Lung (tissue), 12 donors: ENCODE measurements around the gene HTT. TPM values are rescaled to one million over a fixed set of nuclear protein-coding genes. Genes with fewer than 3 reads are reported as not detected.

Source experiments
- ATAC-seq: fragments of 200-7000 bp; cut with Tn5 transposase; one replicate; pipeline ENCODE4 v1.9.1; 2020; ENCODE audit warnings: moderate number of reproducible peaks; ENCODE audit not compliant: insufficient read depth, low FRiP score
- DNase-seq, 3 donors: peaks; one replicate each; pipeline ENCODE4 v3.0.0-alpha.2; 2013 to 2017
- H3K27ac ChIP-seq, 2 donors: one replicate each; pipeline ENCODE4 v1.5.1; 2013; ENCODE audit warnings: mild to moderate bottlenecking in 2 of 2, moderate library complexity in 2 of 2, control low read depth in 1 of 2, inconsistent platforms in 1 of 2, low read depth in 1 of 2, low read length in 1 of 2
- H3K27me3 ChIP-seq, 3 donors: one replicate each; pipeline ENCODE4 v1.5.1; 2013; ENCODE audit warnings: low read length in 2 of 3; ENCODE audit not compliant: control insufficient read depth in 3 of 3, insufficient read depth in 3 of 3
- H3K36me3 ChIP-seq, 4 donors: one replicate each; pipeline ENCODE4 v1.5.1; 2013; ENCODE audit warnings: low read length in 4 of 4, mild to moderate bottlenecking in 1 of 4, moderate library complexity in 1 of 4; ENCODE audit not compliant: control insufficient read depth in 4 of 4, insufficient read depth in 4 of 4
- H3K4me1 ChIP-seq, 5 donors: one replicate each; pipeline ENCODE4 v1.5.1; 2013; ENCODE audit warnings: low read length in 5 of 5, mild to moderate bottlenecking in 2 of 5, moderate library complexity in 1 of 5; ENCODE audit not compliant: control insufficient read depth in 5 of 5, insufficient read depth in 5 of 5
- H3K4me3 ChIP-seq: one replicate; pipeline ENCODE4 v1.5.1; 2013; ENCODE audit warnings: mild to moderate bottlenecking, control low read depth, moderate library complexity
- H3K9ac ChIP-seq, 2 donors: one replicate each; pipeline ENCODE4 v1.5.1; 2013; ENCODE audit warnings: low read length in 2 of 2, control low read depth in 1 of 2; ENCODE audit not compliant: insufficient read depth in 1 of 2
- H3K9me3 ChIP-seq, 4 donors: one replicate each; pipeline ENCODE4 v1.5.1; 2013; ENCODE audit warnings: low read length in 3 of 4, mild to moderate bottlenecking in 1 of 4, moderate library complexity in 1 of 4; ENCODE audit not compliant: control insufficient read depth in 4 of 4, insufficient read depth in 3 of 4
- CTCF ChIP-seq: IDR thresholded peaks from 2 replicates; pipeline ENCODE4 v1.5.1; 2012; ENCODE audit warnings: mild to moderate bottlenecking; ENCODE audit errors: control extremely low read depth, extremely low read depth
- WGBS, 2 donors: extraction: QIAGEN DNeasy Blood & Tissue Kit; methylation state at CpG; one replicate each; pipeline ENCODE4 v1.1.7; 2013; 5-methylcytosine and 5-hydroxymethylcytosine counted together
- polyA plus RNA-seq, 2 donors: library from polyadenylated mRNA; stranded (reverse); fragments of 200-250 nt; gene quantifications; one replicate each; pipeline ENCODE4 v1.2.1, GENCODE V29; 2013
- total RNA-seq, 2 donors: library from RNA; depleted of rRNA in 1 of 2; stranded (reverse); fragments of >200 nt in 1 of 2; gene quantifications; one replicate each; pipeline ENCODE4 v1.2.1, GENCODE V29; 2014 to 2021
- donor health status: control.
- donor health status: control.
- donor health status: Bipolar disorder and iron deficiency.
- donor health status: healthy.
- donor health status: DM: yes; HTN: yes; CAD: no.

The HTT gene
- total and polyA plus RNA-seq, 4 donors, result 17.0 to 109 (median 48.4) TPM

- peak overlapping the region in 1 of 2 donors; percentile 84 for H3K27ac ChIP-seq
- ATAC-seq (peak; percentile 41), DNase-seq (peak; percentile 46 to 79 (median 59))
- no peak overlapping the region for H3K9ac ChIP-seq
- 58 to 72% methylated on average over 9 of the region's 9 CpGs for WGBS, 2 donors
- peaks cover 0 to 3% (median 0%) of the 10 kb centered on the region in 4 donors for H3K9me3 ChIP-seq
- no peak for TF ChIP-seq CTCF
- H3K4me1 ChIP-seq, result peaks cover 0 to 7% (median 0%) of the 10 kb centered on the region in 5 donors
- peaks cover 0 to 5% (median 0%) of the 10 kb centered on the region in 3 donors for H3K27me3 ChIP-seq
- H3K4me3 ChIP-seq, result no peak overlapping the region
- peaks cover 25 to 62% (median 55%) of the 10 kb centered on the region in 4 donors for H3K36me3 ChIP-seq
Observed at GRCh38 chr4:3225936-3226335, 151.5 kb downstream of the HTT start.

GRCh38 chr4:3226467-3226866 is 152.0 kb downstream of the HTT start:
- peak; percentile 54 for ATAC-seq
- WGBS, 2 donors, result 47 to 56% methylated on average over 9 of the region's 9 CpGs
- peak overlapping the region in 1 of 2 donors; percentile 84 for H3K27ac ChIP-seq

GRCh38 chr4:3226944-3227343 is 152.5 kb downstream of the HTT start:
- no peak for ATAC-seq
- peaks cover 20 to 66% (median 57%) of the 10 kb centered on the region in 4 donors for H3K36me3 ChIP-seq
- no peak overlapping the region for H3K4me3 ChIP-seq
- H3K9ac ChIP-seq, result no peak overlapping the region
- no peak for DNase-seq
- no peak for TF ChIP-seq CTCF
- peaks cover 0 to 5% (median 0%) of the 10 kb centered on the region in 3 donors for H3K27me3 ChIP-seq
- peaks cover 0 to 7% (median 0%) of the 10 kb centered on the region in 5 donors for H3K4me1 ChIP-seq
- H3K9me3 ChIP-seq, result peaks cover 0 to 3% (median 0%) of the 10 kb centered on the region in 4 donors
- 89 to 93% methylated on average over 6 of the region's 6 CpGs for WGBS, 2 donors
- H3K27ac ChIP-seq, result peak overlapping the region; percentile 40 to 48

More at GRCh38 chr4:3226467-3226866, 152.0 kb downstream of the HTT start:
- Histone ChIP-seq H3K9me3 (peaks cover 0 to 3% (median 0%) of the 10 kb centered on the region in 4 donors), H3K4me1 (peaks cover 0 to 7% (median 0%) of the 10 kb centered on the region in 5 donors), H3K27me3 (peaks cover 0 to 5% (median 0%) of the 10 kb centered on the region in 3 donors), H3K36me3 (peaks cover 25 to 64% (median 55%) of the 10 kb centered on the region in 4 donors), H3K4me3 (no peak overlapping the region), H3K9ac (no peak overlapping the region)
- TF ChIP-seq CTCF, result no peak
- peak in 2 of 3 donors; percentile 26 to 38 for DNase-seq
